ENCODE data around the gene LMO7.

DNA sequence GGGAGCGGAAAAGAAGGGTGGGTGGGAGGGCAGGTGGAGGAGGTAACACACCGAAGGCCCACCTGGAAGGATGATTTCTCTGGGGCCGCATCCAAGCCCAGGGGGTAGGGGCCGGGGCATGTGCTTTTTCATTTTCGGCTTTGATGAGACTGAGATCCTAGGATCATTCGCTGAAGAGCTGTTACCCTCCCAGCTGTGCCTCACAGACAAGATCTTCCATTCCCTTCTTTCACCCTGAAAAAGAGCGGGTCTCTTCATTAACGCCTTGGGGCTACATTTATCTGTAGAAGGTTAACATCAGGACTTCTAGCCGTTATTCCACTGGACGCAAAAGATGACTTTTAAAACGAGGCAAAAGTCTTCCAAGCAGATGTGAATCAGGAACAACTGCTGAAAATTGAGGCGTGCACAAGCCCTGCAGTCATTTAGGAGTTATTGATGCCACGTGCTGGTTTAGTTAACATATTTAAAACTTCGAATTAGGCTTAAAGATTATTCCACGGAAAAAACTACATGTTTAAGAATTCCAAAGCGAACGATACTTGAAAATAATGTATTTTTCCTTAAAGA lies 1.1 kb downstream of the LMO7 start:
- TF ChIP-seq, protein P1, sequence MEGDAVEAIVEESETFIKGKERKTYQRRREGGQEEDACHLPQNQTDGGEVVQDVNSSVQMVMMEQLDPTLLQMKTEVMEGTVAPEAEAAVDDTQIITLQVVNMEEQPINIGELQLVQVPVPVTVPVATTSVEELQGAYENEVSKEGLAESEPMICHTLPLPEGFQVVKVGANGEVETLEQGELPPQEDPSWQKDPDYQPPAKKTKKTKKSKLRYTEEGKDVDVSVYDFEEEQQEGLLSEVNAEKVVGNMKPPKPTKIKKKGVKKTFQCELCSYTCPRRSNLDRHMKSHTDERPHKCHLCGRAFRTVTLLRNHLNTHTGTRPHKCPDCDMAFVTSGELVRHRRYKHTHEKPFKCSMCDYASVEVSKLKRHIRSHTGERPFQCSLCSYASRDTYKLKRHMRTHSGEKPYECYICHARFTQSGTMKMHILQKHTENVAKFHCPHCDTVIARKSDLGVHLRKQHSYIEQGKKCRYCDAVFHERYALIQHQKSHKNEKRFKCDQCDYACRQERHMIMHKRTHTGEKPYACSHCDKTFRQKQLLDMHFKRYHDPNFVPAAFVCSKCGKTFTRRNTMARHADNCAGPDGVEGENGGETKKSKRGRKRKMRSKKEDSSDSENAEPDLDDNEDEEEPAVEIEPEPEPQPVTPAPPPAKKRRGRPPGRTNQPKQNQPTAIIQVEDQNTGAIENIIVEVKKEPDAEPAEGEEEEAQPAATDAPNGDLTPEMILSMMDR (IDR thresholded peaks at IDR 0.05) = no peak
- TF ChIP-seq EZH2phosphoT487 (IDR thresholded peaks at IDR 0.05) = peak; percentile 9
- TF ChIP-seq EZH2 (IDR thresholded peaks at IDR 0.05) = peak; percentile 40
